AG08396 (cell line): Measurements from ENCODE around the gene TREM2.
"Not testable (repeated sequence)": the region's sequence is repeated elsewhere in the genome, so short reads cannot be mapped to it uniquely, and the experiment has no call there.

Experiments
- DNase-seq: peaks from one replicate; pipeline ENCODE4 v3.0.0; 2012; ENCODE audit warnings: low spot score, mixed read lengths

TREM2 gene

DNA sequence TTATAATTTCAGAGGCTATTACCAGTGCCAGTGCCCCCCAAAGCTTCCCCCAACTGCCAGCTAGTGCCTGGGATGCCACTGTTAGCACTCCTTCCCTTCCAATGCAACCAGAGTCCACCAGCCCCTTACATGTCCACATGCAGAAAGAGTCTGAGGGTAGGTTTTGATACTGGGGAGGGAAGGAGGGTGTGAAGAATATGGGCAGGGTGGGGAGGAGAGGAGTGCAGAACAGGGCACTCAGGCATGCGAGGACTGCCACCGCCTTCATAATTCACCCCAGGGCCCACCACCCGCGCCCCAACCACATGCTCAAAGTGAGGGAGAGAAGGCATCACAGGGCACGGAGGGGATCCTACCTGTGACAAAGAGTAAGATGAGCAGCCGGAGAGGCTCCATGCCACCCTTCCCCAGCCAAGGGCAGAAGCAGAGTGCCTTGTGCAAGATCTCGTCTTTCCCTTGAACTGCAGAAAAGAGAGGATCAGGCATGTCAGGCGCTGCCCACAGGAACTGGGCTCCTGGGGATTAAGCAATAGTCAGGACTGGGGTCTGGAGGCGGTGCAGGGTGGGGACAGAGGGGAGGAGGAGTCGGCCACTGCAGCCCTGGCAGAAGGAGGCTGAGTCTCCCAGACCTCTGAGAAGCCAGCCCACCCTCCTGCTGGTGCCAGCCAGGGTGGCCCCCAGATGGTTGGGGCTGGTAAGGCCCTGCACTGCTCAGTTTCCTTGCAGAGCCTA, at the start of gene TREM2:
TSS of gene TREM2 (minus strand) at position 430 of the 732 bp plus-strand sequence. CDS start at position 396, 34 bp downstream.
- DNase-seq = no peak

DNA sequence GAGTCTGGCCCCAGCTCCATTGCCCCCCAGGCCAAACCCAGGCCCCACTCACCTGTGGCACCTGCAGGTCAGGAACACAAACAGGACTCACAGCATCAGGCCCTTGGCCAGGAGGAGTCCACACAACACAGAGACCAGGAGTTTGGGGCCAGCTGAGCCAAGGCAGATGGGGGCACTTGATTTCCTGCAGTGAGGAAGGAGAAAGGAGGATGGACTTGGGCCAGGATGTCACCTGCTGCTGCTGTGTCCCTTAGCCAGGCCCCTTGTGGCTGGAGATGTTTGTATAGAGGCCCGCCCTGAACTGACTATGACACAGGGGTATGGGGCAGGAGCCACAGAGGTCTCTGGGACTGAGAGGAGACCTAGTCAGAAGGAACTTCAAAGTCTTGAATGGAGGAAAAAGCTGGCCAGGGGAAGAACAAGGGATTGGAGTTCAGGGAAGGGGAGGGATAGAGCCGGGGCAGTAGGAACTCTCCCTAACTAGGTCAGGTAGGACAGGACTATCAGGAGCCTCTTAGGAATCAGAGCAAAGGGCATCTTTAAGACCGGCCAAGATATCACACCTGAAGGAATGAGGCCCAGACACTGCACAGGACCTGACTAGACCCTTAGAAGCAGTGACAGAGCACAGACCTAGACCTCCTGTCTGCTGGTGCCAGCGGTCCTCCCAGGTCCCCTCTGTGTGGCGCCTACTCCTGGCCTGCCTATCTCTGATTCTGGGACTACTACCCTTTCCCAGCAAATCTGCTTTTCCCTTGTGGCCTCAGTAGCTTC, 46.8 kb upstream of the TREM2 start:
- no peak for DNase-seq

DNA sequence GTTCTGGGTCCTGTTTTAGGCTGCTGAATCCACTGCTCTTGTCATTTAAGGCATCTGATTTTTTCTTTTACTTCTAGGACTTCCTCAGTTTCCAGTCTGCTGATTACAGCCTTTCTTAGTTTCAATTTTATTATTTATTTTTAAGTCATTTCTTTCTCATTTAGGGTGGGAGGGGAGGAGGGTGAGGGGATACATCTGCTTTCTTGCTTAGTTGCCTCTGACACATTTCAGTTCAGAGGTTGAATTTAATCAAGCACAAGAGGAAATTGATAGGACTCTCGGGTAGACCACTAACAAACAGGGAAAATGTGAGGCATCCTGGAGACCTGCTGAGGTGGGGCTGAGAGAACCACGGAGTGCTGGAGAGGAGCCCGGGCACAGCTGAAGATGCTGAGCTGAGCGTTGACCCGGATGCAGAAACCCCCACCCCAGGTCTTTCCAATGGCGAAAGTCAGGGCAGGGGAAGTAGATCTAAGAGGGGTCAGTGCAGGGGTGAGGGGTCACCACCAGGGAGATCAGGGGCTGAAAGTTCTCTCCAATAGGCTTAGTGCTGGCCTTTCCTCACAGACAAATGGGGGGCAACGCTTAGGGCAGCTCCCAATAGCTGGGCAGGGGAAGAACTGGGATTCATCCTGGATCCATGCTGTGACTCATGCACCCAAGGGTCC, 45.7 kb upstream of the TREM2 start:
- DNase-seq = no peak

DNA sequence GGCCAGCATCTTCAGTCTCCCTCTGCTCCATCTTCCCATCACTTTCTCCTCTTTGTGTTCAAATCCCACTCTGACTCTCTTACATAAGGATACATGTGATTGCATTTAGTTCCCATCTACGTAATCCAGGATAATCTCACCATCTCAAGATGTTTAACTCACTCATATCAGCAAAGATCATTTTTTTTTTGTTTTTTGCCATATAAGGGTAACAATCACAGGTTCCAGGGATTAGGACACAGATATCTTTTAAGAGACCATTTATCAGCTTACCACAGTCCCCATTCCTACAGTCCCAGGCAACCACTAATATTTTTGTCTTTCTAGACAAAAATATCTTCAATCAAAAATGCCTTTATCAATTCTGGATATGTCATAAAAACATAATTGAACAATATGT, 41.2 kb upstream of the TREM2 start:
- no peak for DNase-seq

DNA sequence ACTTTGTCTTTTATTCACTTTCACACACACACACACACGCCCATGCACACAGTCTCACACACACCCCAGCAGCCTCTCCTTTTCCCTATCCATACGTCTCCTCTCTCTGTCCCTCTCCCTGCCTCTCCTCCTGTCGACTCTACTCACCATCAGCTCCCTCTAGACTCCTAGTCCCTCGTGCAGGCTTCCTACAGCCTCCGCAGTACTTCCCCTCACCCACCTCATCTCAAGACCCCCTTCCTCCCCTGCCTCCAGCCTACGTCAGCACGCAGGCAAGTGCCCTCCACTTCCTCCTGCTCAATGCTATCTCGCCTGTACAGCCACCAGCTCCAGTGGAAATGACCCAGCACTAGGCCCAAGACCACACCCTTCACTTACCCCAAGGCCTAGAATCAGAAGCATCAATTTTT, 38.9 kb upstream of the TREM2 start:
- no peak for DNase-seq

DNA sequence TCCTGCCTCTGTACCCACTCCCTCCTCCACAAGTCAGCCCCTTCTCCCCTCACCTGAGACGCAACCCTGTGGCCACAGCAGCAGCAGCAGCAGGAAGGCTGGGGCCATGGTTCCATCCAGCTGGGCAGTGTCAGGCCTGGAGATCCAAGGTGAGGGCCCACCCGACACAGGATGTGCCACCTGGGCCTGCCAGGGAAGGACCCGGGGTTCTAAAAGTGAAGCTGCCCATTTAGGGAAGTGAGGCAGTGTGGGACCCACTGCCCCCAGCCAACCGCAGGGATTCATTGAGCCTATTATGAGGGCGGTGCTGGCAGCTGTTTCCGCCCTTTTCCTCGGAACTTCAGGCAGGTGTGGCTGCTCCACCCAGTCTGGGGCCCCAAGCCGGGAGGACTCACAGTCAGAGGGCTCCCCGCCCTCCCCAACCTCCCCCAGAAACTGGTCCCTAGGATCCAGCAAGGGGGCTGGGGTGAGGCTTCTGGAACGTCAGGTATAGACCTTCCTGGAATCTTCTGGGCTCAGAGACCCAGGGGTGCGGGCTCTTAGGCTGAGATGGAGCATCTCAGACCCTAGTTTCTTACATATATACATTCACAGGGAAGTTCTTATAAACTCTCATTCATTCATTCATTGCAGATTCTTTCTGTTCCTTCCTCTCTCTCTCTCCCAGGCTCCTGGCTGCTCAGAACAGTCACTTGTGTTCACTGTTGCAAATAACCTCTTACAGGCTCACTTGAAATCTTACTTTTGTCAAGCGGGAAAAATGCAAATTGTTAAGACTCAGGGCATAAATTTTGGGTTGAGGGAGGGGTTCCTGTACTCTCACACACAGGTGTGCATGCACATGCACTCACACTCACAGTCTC, 38.2 kb upstream of the TREM2 start, which contains the start of gene TREML2:
TSS of gene TREML2 (minus strand) at position 249 of the 863 bp plus-strand sequence. CDS start at position 108, 141 bp downstream.
- no peak for DNase-seq

DNA sequence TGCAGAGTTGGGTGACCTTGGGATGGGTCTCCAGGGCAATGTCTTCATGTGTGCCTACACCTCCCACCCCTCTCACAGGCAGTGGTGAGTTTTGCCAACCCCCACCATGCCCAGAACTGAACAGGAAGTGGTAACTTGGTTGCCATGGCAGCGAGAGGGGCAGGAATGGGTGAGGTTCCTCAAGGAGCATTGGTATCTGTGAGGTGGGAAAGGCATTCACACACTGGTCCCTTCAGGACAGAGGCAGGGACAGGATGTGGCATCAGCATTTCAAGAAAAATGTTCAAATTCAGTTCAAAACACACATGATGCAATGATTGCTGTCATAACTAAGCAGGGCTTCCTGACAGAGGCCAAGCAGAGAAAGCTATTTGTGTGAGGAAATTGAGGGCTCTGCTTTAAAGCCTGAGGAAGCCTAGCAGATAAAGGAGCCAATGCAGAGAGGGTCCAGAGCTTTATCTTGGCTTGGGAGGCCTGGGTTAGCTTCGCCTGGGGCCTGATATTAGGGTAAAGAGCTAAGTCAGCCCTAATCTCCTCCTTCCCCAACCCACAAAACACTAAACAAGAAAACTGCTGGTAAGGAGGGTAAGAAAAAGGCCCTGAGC, 37.5 kb upstream of the TREM2 start:
- DNase-seq = no peak

DNA sequence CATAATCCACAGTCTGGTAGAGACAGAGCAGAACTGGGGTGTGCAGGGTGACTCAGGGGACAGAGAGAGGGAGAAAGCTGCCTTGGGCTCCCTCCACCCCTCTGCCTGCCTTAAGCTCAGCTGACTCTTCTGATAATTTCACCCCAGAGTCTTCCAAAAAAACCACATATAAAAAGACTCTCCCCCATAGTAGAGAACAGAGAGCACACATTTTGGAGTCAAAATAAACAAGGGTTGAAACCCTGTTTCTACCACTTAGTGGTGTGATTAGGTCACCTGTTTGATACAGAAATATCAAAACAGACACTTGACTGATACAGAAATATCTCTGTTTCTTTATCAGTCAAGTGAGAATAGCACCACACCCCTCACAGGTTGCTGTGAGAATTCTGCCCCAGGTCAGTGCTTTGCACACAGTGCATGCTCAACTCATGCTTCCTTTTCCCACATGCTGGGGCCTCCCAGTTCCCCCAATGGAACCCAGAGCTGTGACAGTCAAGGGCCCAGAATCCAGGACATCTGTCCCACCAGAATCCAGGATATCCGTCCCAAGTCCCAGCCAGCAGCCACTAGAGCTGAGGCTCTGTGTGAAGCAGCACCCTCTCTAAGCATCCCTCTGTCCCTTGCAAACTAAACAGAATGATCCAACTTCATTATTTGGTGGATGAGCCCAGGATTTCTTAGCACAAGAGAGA, 36.8 kb upstream of the TREM2 start:
- no peak for DNase-seq

DNA sequence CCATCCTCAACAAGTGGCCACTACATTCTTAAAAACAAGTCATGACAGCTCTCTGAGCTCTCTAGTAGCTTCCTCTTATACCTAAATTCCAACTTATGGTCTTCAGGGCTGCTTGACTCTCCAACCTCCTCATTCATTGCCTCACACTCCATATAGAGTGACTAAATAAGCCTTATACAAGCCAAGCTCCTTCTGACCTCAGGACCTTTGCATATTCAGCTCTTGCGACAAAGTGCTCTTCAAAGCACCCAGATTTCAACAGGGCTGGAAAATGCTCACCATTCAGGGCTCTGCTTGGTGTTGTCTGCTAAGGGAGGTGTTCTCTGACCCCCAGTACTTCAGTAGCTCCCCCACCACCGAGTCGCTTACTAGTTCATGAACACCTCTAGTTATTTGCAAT, 34.3 kb upstream of the TREM2 start:
- no peak for DNase-seq

DNA sequence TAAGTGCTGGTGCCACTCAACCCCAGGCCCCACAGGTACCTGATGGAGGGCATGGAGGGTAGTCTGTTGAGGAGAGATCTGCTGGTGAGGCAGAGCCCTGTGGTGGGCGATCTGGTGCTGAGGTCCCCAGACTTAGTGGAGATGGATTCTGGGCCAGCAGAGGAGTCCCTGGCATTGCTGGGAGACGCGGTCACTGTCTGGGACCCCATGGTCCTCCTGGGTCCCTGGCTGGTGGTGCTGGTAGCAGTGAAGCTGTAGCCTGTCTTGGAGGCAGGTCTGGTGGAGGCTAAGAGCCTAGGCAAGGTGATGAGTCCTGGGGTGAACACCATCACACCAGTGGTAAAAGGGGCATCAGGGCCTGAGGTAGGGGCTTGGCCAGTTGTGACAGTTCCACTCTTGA, 31.5 kb upstream of the TREM2 start:
- no peak for DNase-seq

DNA sequence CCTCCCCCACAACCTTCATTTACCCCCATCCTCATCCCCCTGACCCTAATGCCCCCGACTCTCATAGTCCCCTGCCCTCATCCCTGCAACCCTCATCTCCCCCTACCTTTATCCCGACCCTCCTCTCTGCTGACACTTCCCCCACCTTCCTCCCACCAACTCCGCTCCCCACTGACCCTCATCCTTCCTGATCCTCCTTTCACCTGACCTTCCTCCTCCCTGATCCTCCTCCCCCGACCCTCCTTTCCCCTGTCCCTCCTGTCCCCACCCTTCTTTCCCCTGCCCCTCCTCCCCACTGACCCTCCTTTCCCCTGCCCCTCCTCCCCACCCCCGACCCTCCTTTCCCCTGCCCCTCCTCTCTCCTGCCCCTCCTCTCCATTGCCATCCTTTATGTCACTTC, 31.0 kb upstream of the TREM2 start:
- no peak for DNase-seq

DNA sequence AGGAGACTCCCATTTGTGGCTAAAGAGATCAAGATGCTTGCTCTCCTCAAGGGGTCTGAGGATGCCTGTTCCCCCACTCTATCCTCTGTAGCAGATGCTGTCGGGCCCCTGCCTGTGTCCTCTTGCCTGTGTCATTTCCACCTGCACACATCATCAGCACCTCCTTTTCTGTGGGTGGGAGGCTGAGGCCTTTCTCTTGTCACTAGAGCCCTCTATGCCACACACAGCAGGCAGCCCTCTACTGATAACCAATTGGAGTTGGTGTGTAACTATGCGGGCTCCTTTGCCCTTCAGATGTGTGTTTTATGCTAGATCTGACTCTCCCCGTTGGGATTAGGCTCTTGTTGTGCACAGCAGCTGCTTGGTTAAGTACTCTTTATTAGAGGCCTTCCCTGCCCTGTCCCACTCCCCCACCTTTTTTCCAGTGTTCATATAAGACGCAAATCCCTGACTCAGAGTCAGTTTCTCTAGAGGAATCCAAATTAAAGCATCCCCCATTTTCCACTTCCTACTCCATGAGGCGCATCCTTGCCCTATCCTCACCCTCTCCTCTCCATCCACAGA, 30.3 kb upstream of the TREM2 start:
- DNase-seq = no peak

DNA sequence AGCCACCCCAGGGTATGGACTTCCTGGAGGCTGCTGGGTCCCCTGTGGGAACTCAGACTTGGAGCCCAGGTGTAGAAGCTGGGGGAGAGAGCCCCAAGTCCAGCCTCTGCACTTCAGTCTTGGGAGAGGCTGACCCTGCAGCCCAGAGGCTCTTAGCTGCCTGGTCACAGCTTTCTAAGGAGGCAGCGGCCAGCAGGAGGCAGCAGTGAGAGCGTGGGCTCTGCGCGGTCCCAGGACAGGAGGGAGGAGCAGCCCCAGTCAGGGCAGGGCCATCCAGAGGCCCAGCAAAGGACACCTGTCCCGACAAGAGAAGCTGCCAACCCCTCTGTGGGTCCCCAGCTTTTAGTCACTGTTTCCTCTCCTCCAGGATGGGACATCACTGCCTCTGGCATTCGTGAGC, 28.7 kb upstream of the TREM2 start:
- DNase-seq = peak; percentile 56

DNA sequence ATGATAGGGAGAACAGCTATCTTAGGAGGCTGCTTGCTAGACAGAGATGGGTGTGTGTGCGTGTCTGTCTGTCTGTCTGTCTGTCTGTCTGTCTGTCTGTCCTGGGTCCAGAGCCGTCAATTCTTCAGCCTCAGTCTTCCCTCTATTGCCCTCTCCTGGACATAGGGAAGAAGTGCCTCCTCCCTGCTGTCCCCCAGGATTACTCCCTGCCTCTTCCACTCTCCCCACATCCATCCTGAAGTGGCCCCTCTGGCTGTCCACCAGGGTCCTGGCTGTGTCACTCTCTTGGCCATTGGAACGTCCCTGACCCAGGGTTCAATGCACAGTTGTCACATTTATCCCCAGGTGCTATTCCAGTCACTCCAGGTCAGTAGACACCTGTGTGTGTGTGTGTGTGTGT, 27.9 kb upstream of the TREM2 start:
- DNase-seq = no peak

DNA sequence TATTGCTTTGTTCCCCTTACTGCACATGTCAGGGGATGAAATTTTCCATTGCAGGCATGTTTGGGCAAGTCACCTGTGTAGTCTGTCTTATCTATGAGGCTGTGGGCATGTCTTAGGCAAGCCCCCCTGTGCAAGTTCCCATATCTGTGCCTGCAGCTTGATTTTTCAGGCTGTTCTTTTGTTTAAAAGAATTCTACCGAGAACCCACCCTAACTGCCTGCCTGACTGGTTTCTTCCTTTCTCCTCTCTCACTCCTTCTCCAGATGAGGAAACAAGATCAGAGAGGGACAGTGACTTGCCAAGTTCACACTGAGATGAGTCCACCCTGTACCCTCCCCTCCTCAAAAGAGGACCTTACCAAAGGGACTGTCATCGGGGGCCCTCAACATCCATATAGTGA, 27.1 kb upstream of the TREM2 start:
- no peak for DNase-seq

DNA sequence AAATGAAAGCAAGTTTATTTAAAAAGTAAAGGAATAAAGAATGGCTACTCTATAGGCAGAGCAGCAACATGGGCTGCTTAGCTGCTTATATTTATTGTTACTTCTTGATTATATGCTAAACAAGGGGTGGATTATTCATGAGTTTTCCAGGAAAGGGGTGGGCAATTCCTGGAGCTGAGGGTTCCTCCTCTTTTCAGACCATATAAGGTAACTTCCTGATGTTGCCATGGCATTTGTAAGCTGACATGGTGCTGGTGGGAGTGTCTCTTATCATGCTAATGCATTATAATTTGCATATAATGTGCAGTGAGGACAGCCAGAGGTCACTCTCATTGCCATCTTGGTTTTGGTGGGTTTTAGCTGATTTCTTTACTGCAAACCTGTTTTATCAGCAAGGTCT, 26.1 kb upstream of the TREM2 start:
- not testable (repeated sequence) for DNase-seq

DNA sequence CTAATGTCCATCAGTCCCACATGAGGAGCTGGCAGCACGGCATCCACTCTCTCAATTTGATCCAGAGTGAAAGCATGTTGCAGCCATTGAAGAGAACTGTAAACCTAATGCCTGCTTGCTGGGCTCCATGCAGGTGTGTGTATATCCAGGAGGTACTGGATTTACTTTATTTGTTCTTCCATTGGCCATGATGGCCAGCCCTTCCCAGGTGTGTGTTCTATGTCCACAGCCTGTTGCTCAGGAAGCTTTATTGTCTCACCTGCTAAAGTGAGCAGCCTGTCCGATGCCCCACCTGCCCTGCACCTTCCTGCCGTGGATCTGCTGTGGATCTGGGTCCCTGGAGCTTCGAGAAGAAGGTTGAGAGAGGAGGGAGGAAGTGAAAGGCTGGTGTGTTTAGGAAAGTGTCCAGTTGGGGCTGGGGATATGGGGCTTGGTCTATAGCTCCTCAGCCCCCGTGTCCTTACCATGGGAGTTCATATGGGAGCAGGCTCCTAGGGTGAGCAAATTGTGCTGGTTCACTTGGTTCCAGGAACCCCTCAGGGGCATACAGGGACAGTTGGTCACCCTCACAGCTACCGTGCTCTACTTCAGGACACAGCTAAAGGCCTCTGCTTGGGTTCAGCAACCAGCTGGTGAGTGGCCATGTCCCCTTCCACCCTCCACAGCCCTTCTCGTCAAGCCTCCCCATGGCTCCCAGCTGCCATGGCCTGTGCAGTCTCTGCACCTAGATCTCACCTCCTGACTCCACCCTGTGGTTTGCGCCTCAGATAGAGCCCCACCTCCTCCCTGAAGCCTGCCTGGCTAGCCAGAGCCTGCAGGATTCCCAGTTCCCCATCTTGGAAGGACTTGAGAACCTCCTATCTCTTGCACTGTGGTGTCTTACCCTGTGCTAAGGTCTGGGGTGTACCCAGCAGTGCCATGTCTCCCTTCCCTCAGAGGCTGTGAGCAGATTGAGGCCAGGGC, 25.3 kb upstream of the TREM2 start:
- no peak for DNase-seq

DNA sequence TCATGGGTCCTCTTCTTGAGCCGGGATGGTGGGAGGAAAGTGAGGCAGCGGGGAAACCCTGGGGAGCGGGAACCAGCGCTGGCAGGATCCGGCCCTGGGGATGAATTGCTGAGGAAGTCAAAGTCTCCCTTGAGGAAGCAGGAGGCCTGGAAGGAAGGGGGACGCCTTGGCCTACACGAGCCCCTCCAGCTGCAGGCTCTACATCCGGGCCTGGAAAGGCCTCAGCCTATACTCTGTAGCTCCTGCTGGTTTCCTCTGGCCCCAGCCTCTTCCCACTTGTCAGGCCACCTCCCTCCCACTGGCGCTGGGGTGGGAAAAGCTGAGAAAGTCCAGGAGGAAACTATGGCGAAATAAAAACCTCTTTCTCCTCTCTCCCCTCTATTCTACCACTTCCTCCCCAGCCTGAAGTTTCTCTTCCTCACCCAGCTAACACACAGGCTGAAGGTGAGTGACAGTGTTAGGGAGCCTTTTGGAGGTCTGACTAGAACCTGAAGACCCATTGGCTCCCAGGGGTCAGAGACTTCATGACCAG, 23.2 kb upstream of the TREM2 start:
- no peak for DNase-seq

DNA sequence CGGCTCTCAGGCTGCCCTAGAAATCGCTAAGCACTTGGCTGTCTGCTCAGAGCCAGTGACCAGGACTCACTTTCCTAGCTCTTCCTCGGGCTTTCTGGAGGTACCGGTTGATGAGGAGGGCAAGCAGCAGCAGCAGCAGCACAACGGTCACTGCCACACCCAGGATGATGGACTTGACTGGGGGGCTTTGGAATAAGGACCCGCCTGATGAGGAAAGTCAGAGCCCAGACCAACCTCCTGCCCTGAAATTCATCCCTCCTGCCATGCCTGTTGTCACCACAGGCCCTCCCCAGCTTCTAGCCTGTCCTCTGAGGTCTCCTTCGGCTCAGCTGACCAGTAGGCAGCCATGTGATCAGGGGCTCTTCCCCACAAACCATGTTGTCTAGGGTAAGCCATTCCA, 21.8 kb upstream of the TREM2 start:
- no peak for DNase-seq
